Measurements from ENCODE around the gene NUDCD3. TPM values are rescaled to one million over a fixed set of nuclear protein-coding genes. Genes with fewer than 3 reads are reported as not detected.
"Not testable (repeated sequence)": the region's sequence is repeated elsewhere in the genome, so short reads cannot be mapped to it uniquely, and the experiment has no call there.

Gene NUDCD3
- total RNA-seq, 1 experiment from 2014 or later, result 57.6 TPM

DNA sequence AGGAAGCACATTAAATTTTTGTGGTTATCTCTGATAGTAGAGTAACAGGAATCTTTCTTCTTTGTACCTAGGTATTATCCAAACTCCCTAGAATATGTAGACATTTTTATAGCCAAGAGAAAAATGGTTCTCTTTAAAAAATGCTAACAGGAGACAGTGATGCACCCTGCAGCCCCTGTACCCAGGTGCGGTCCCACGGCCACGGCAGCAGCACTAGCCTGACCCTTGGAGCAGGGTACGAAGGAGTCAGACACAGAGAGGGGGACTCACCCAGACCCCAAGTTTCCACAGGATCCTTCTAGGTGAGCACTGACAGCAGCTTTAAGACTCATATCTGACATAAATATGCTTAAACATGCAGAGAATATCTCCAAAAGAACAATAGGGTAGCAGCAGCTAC lies 60.4 kb downstream of the NUDCD3 start:
- peaks cover 25% of the 10 kb centered on the region for H3K36me3 ChIP-seq
- H3K27ac ChIP-seq, result no peak overlapping the region
- no peaks in the 10 kb centered on the region for H3K27me3 ChIP-seq
- DNase-seq, result no peak
- H3K4me1 ChIP-seq, result no peaks in the 10 kb centered on the region
- H3K9me3 ChIP-seq (replicated peaks), result no peaks in the 10 kb centered on the region
- H3K4me3 ChIP-seq, result no peak overlapping the region

- H3K27me3 ChIP-seq; H3K27ac ChIP-seq; H3K4me3 ChIP-seq; H3K9me3 ChIP-seq (replicated peaks); H3K4me1 ChIP-seq; DNase-seq: not testable (repeated sequence)
- peaks cover 32% of the 10 kb centered on the region for H3K36me3 ChIP-seq
Measured at GRCh38 chr7:44424762-44425161, 65.7 kb downstream of the NUDCD3 start.

GRCh38 chr7:44416941-44417340 lies 73.5 kb downstream of the NUDCD3 start:
- DNase-seq, result no peak
- Histone ChIP-seq H3K27me3 (no peaks in the 10 kb centered on the region), H3K4me1 (0 out of 2 replicates have a peak, but pooled peaks cover 3% of the 10 kb centered on the region), H3K9me3 (replicated peaks) (no peaks in the 10 kb centered on the region), H3K36me3 (peaks cover 5% of the 10 kb centered on the region; the same call in 1 of the 2 replicates), H3K4me3 (no peak overlapping the region), H3K27ac (no peak overlapping the region)

DNA sequence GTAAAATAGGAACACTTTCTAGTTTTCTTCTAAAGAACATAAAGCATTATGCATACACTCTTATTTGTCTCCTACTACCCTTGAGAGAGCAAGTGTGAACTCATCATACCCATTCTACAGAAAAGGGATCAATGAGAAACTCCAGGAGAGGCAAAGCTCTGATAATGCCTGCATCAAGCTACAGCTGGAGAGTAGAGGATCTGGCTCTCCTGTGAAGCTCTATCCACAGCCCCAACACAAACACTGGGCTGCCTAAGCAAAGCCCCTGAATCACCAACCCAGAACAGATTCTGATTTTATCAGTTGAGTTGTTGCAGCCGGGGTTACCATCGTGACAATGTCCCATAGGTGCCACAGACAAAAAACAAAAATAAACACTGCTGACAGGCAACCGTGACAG lies 74.9 kb downstream of the NUDCD3 start:
- H3K27ac ChIP-seq, result no peak overlapping the region
- 0 out of 2 replicates have a peak, but pooled peaks cover 8% of the 10 kb centered on the region for H3K36me3 ChIP-seq
- H3K27me3 ChIP-seq, result no peaks in the 10 kb centered on the region
- no peaks in the 10 kb centered on the region; the same call in 1 of the 2 replicates for H3K9me3 ChIP-seq (replicated peaks)
- H3K4me1 ChIP-seq, result 0 out of 2 replicates have a peak, but pooled peaks cover 3% of the 10 kb centered on the region
- H3K4me3 ChIP-seq, result no peak overlapping the region
- DNase-seq, result no peak

GRCh38 chr7:44415047-44415446 lies 75.4 kb downstream of the NUDCD3 start:
- H3K36me3 ChIP-seq, result 0 out of 2 replicates have a peak, but pooled peaks cover 8% of the 10 kb centered on the region
- no peak overlapping the region for H3K4me3 ChIP-seq
- H3K9me3 ChIP-seq (replicated peaks), result no peaks in the 10 kb centered on the region; the same call in 1 of the 2 replicates
- 0 out of 2 replicates have a peak, but pooled peaks cover 3% of the 10 kb centered on the region for H3K4me1 ChIP-seq
- H3K27ac ChIP-seq, result no peak overlapping the region
- no peaks in the 10 kb centered on the region for H3K27me3 ChIP-seq
- DNase-seq, result no peak

- H3K4me1 ChIP-seq, result 0 out of 2 replicates have a peak, but pooled peaks cover 3% of the 10 kb centered on the region
- DNase-seq, result no peak
- H3K9me3 ChIP-seq (replicated peaks), result no peaks in the 10 kb centered on the region; the same call in 1 of the 2 replicates
- no peak overlapping the region for H3K4me3 ChIP-seq
- H3K27me3 ChIP-seq, result no peaks in the 10 kb centered on the region
- H3K36me3 ChIP-seq, result 0 out of 2 replicates have a peak, but pooled peaks cover 8% of the 10 kb centered on the region
- H3K27ac ChIP-seq, result no peak overlapping the region
Measured at GRCh38 chr7:44411306-44411705, 79.2 kb downstream of the NUDCD3 start.

DNA sequence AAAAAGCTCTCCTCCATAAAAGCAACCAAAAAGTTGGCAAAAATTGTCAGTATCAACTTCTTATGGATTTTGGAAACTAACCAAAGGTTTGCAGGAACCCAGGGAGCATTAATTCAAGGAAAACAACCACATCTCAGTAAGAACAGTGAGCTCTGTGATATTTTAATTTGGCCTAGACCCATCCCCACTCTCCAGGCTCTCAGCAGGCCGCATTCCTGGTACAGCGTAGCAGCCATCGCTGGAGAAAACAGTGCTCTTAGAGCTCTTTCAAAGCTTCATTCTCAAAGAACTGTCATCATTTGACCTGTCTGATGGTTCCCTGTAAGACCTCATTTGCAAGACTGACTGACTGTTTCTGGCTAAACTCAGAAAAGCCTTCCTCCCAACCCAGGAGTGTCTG lies 81.9 kb downstream of the NUDCD3 start:
- peaks cover 13% of the 10 kb centered on the region; the same call in 1 of the 2 replicates for H3K36me3 ChIP-seq
- H3K9me3 ChIP-seq (replicated peaks), result no peaks in the 10 kb centered on the region; the same call in 1 of the 2 replicates
- H3K4me3 ChIP-seq, result no peak overlapping the region
- H3K27me3 ChIP-seq, result no peaks in the 10 kb centered on the region
- no peaks in the 10 kb centered on the region for H3K4me1 ChIP-seq
- no peak for DNase-seq
- H3K27ac ChIP-seq, result no peak overlapping the region

DNA sequence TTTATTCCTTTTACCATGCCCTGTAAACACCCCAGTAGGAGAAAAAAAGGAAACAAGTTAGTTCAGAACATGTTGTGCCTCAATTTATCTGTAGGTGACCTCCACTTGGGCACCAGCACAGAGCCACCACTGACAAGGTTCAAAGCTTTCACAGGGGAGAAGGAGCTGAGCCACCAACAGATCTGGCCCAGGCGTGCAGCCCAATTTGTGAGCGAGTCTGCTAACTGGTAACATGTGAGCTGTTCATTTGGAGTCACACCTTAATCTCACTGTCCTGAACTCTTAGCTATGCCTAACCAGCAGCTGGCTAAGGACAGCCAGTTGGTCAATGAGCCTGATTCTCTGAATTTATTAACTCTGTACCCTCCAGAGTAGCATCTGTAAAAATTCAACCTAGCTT lies 86.7 kb downstream of the NUDCD3 start:
- no peaks in the 10 kb centered on the region for H3K27me3 ChIP-seq

GRCh38 chr7:44403176-44403759 lies 87.2 kb downstream of the NUDCD3 start:
- no peak overlapping the region for H3K4me3 ChIP-seq
- no peaks in the 10 kb centered on the region for H3K9me3 ChIP-seq (replicated peaks)
- H3K27ac ChIP-seq, result no peak overlapping the region
- no peak for DNase-seq
- H3K27me3 ChIP-seq, result no peaks in the 10 kb centered on the region
- peaks cover 5% of the 10 kb centered on the region; the same call in 1 of the 2 replicates for H3K36me3 ChIP-seq
- peaks cover 17% of the 10 kb centered on the region for H3K4me1 ChIP-seq

More for the DNA sequence above, 86.7 kb downstream of the NUDCD3 start:
- Histone ChIP-seq H3K9me3 (replicated peaks) (no peaks in the 10 kb centered on the region), H3K27ac (no peak overlapping the region), H3K4me3 (no peak overlapping the region), H3K4me1 (peaks cover 12% of the 10 kb centered on the region), H3K36me3 (peaks cover 5% of the 10 kb centered on the region; the same call in 1 of the 2 replicates)
- DNase-seq, result no peak

GRCh38 chr7:44402401-44403060 lies 87.9 kb downstream of the NUDCD3 start:
- H3K36me3 ChIP-seq, result peaks cover 5% of the 10 kb centered on the region; the same call in 1 of the 2 replicates

GRCh38 chr7:44401692-44402091 lies 88.8 kb downstream of the NUDCD3 start:
- no peak overlapping the region for H3K27ac ChIP-seq
- peaks cover 21% of the 10 kb centered on the region for H3K4me1 ChIP-seq
- no peak for DNase-seq
- H3K4me3 ChIP-seq, result no peak overlapping the region
- no peaks in the 10 kb centered on the region for H3K9me3 ChIP-seq (replicated peaks)
- H3K27me3 ChIP-seq, result no peaks in the 10 kb centered on the region
- H3K36me3 ChIP-seq, result peaks cover 5% of the 10 kb centered on the region; the same call in 1 of the 2 replicates

More at GRCh38 chr7:44402401-44403060, 87.9 kb downstream of the NUDCD3 start:
- H3K4me3 ChIP-seq, result no peak overlapping the region
- H3K27ac ChIP-seq, result no peak overlapping the region
- H3K27me3 ChIP-seq, result no peaks in the 10 kb centered on the region
- peaks cover 21% of the 10 kb centered on the region for H3K4me1 ChIP-seq
- no peaks in the 10 kb centered on the region for H3K9me3 ChIP-seq (replicated peaks)
- no peak for DNase-seq

GRCh38 chr7:44400033-44400511 lies 90.4 kb downstream of the NUDCD3 start:
- Histone ChIP-seq H3K27ac (no peak overlapping the region), H3K27me3 (no peaks in the 10 kb centered on the region), H3K4me3 (no peak overlapping the region), H3K36me3 (peaks cover 5% of the 10 kb centered on the region; the same call in 1 of the 2 replicates), H3K9me3 (replicated peaks) (no peaks in the 10 kb centered on the region), H3K4me1 (peaks cover 30% of the 10 kb centered on the region)
- DNase-seq, result no peak

DNA sequence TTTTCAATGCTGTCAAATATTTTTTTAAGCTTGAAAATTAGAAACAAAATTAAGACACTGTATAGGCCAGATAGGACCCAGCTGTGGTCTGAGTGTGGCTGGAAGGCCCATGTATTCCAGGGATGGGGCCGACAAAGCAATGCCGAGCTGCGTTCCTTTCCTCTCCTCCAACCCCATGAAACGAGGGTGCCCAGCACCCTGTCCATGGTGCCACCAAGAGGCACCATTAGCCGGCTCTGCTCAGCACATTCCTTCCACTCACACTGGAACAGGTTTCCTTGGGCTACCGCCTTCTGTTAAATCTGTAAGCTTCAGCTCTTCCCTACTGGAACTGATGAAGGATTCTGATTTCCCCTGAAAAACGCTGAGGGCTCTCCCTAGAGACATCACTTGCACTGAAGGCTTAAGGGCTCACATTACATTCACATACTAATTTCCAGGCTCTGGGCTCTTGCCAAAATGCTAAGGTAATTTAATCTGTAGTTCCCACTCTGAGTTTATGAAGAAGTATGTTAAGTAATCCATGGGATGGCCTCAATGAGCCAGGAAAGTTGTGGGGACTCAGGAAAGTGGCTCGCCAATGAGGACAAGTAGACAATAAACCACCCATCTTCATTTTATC lies 91.4 kb downstream of the NUDCD3 start:
- H3K9me3 ChIP-seq (replicated peaks), result no peaks in the 10 kb centered on the region
- peaks cover 34% of the 10 kb centered on the region for H3K4me1 ChIP-seq
- no peaks in the 10 kb centered on the region for H3K27me3 ChIP-seq
- DNase-seq, result peak; percentile 76 to 92
- H3K4me3 ChIP-seq, result no peak overlapping the region
- H3K27ac ChIP-seq, result peak overlapping the region; percentile 51
- H3K36me3 ChIP-seq, result peaks cover 5% of the 10 kb centered on the region; the same call in 1 of the 2 replicates

GRCh38 chr7:44398511-44398911 lies 91.9 kb downstream of the NUDCD3 start:
- Histone ChIP-seq H3K36me3 (no peaks in the 10 kb centered on the region; the same call in 1 of the 2 replicates), H3K4me3 (no peak overlapping the region), H3K27me3 (no peaks in the 10 kb centered on the region), H3K9me3 (replicated peaks) (no peaks in the 10 kb centered on the region), H3K27ac (peak overlapping the region; percentile 51), H3K4me1 (peaks cover 34% of the 10 kb centered on the region)
- peak; percentile 78 to 87 for DNase-seq
